ENCODE results near the gene PHF11.

The PHF11 gene

DNA sequence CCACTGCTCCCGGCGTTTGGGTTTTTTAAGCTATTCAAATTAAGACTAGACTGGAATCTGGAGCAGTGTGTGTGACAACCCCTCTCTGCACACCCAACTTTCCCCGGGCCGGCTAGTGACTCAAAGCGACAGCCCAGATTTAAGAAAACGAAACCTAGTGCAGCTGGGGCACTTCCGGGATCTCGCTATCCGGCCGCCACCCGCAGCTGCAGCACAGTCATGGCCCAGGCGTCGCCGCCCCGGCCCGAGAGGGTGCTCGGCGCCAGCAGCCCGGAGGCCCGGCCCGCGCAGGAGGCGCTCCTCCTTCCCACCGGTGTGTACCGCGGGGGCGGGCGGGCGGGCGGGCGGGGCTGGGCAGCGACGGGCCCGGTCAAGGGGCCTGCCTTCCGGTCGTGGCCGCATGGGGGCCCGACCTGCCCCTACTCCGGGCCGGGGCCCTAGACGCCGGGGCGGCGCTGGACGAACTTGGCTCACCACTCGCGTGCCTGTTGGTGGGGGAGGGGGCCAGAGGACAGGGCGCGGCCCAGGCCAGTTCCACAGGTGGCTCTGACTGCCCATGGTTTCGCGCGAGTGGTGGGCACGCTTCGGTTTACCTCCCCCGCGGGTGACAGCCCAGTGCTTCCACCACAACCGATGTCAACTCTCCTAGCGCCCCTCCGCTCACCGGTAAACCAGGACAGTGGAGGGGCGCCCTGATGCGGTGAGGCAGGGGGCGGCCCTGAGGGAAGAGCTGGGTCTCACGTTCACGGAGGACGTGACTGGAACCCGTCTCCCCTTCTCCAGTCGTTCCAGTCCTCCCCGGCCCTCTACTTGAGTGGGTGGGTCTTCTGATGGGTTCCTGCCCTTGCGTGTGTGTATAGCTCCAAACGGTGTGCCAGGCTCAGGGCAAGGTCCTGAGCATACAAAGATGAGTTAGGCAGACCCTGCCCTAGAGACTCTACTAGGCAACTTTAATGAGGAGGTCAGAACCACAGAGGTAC, at the start of gene PHF11:
Gene PHF11 (plus strand): TSS at position 171 of the 980 bp plus-strand sequence. CDS start 49 bp downstream, at position 220.
- DNase-seq (ENCODE audit: low spot score), result peak; percentile 94
- TF ChIP-seq, protein P1, sequence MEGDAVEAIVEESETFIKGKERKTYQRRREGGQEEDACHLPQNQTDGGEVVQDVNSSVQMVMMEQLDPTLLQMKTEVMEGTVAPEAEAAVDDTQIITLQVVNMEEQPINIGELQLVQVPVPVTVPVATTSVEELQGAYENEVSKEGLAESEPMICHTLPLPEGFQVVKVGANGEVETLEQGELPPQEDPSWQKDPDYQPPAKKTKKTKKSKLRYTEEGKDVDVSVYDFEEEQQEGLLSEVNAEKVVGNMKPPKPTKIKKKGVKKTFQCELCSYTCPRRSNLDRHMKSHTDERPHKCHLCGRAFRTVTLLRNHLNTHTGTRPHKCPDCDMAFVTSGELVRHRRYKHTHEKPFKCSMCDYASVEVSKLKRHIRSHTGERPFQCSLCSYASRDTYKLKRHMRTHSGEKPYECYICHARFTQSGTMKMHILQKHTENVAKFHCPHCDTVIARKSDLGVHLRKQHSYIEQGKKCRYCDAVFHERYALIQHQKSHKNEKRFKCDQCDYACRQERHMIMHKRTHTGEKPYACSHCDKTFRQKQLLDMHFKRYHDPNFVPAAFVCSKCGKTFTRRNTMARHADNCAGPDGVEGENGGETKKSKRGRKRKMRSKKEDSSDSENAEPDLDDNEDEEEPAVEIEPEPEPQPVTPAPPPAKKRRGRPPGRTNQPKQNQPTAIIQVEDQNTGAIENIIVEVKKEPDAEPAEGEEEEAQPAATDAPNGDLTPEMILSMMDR (IDR thresholded peaks at IDR 0.05; ENCODE audit: extremely low read depth, missing control alignments), result no peak

DNA sequence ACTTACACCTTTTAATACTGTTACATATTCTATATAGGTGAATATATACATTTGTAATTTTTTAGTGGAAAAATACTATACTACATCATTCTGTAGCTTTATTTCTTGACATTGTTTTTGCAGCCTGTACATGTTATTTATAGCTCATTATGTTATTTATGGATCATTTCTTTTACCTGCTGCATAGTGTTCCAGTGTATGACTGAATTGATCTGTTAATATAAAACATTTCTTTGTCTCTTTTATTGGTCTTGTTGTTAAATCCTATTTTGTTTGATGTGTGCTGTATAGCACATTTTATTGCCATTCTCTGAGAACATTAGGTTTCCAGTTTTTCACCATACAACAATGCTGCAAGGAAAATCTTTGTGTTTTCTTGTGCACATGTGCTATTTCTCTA, 49.3 kb upstream of the PHF11 start:
- no peak for DNase-seq (ENCODE audit: low spot score)
- TF ChIP-seq, protein P1 (IDR thresholded peaks at IDR 0.05; ENCODE audit: extremely low read depth, missing control alignments), result no peak

DNA sequence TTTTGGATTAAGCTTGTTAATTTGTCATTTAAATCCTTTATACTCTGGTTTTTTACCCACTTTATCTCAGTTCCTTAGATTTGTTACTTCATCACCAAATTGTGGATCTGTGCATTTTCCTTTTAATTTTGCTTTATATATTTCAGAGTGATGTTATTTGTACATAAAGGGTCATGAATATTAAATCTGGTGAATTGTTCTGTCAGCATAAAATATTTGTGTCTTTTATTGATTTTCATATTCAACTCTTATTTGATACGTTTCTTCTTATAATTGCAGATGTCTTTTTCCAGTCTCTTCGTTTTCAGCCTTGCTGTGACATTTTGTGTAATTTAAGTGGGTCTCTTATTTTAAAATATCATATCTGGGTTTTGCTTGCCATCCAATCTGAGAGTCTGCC, 47.0 kb upstream of the PHF11 start:
- TF ChIP-seq, protein P1 (IDR thresholded peaks at IDR 0.05; ENCODE audit: extremely low read depth, missing control alignments), result no peak

DNA sequence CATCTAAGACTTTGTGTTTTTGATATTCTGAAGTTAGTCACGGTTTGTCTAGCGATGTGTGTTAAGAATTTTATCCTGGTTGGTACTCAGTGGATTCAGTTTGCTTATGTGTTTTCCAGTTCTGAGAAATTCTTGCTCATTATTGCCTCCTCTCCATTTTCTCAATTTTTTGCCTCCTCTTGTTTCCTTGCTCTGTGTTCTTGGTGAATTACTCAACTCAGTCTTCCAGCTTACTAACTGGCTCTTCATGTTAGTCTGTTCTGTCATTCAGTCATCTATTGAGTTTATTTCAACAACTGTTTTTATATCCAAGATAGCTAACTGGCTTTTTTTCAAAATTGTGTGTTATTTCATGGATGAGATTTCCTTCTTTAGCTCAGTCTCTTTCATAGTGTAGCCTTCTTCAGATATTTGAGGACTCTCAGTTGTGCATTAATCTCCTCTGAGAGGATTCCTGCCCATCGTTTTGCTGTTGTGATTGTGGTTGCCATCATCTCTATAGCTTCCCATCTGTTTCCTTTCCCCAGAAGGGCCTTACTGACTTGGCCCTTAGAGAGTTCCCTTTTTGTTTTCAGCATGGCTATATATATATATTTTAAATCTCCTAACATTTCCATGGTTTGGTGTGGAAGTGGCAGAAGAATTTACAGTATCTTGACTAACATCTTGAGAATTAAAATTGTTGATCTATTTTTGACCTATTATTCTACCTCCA, 45.5 kb upstream of the PHF11 start:
- no peak for DNase-seq (ENCODE audit: low spot score)
- TF ChIP-seq, protein P1 (IDR thresholded peaks at IDR 0.05; ENCODE audit: extremely low read depth, missing control alignments), result no peak

More for the DNA sequence above, 47.0 kb upstream of the PHF11 start:
- DNase-seq (ENCODE audit: low spot score), result no peak

DNA sequence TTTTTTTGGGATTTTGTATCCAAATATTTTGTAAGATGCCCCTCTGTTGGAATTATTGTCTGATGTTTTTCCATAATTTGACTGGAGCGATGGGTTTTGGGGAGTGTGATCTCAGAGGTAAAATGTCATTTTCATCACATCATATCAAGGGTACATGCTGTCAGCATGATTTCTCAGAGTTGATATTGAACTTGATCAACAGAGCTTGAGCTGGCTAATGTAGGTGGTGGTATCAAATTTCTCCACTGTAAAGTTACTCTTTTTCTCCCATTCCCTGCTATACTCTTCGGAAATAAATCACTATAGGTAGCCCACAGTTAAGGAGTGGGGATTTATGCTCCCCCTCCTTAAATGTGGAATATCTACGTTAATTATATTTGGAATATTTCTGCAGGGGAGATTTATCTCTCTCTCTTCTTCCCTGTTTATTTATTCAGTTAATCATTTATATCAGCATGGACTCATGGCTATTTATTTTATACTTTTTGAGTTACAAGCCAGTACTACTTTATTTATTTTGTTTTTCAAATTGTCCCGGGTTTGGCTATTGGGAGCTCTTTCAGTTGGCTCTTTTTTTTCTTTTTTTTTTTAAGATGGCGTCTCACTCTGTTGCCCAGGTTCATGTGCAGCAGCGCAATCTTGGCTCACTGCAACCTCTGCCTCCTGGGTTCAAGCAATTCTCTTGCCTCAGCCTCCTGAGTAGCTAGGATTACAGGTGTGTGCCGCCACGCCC, 42.9 kb upstream of the PHF11 start:
- TF ChIP-seq, protein P1 (IDR thresholded peaks at IDR 0.05; ENCODE audit: extremely low read depth, missing control alignments), result no peak
- DNase-seq (ENCODE audit: low spot score), result no peak

DNA sequence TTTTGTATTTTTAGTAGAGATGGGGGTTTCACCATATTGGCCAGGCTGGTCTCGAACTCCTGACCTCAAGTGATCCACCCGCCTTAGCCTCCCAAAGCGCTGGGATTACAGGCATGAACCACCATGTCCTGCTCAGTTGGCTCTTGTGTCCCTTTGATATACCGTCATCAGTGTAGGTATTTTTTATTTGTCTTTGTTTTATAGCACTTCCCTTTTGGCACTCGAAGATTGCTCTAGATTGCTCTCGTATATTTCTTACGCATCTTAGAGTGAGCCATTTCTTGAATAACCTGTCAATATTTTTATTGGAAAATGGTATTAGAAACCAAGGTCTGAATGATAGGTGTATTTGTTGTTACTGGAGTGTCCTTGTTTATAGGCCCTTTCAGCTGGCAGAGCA, 42.3 kb upstream of the PHF11 start:
- no peak for DNase-seq (ENCODE audit: low spot score)
- TF ChIP-seq, protein P1 (IDR thresholded peaks at IDR 0.05; ENCODE audit: extremely low read depth, missing control alignments), result no peak
